ENCODE measurements around the gene UBR3.
A peak's percentile ranks its signal among the peaks of the same experiment; 100 is the strongest.

The UBR3 gene

GRCh38 chr2:170014769-170015168, 187.5 kb downstream of the UBR3 start:
- Histone ChIP-seq H3K27ac (ENCODE audit: poor library complexity, severe bottlenecking) (no peak overlapping the region), H3K27me3 (ENCODE audit: insufficient read depth, poor library complexity, severe bottlenecking) (no peaks in the 10 kb centered on the region), H3K4me1 (ENCODE audit: insufficient read depth, poor library complexity, severe bottlenecking) (no peaks in the 10 kb centered on the region), H3K9me3 (ENCODE audit: severe bottlenecking) (no peaks in the 10 kb centered on the region), H3K36me3 (ENCODE audit: low read depth) (no peaks in the 10 kb centered on the region), H3K4me3 (ENCODE audit: severe bottlenecking) (no peak overlapping the region)
- ATAC-seq (ENCODE audit: low read depth), result no peak
- no peak for TF ChIP-seq CTCF (IDR thresholded peaks at IDR 0.05; ENCODE audit: poor library complexity, severe bottlenecking)
- DNase-seq (ENCODE audit: low spot score), result no peak

- no peak overlapping the region for H3K4me3 ChIP-seq (ENCODE audit: severe bottlenecking)
- no peak overlapping the region for H3K27ac ChIP-seq (ENCODE audit: poor library complexity, severe bottlenecking)
Observed at GRCh38 chr2:170017860-170018532, 190.7 kb downstream of the UBR3 start.

GRCh38 chr2:170019060-170019805, 192.0 kb downstream of the UBR3 start:
- no peak for TF ChIP-seq CTCF (IDR thresholded peaks at IDR 0.05; ENCODE audit: poor library complexity, severe bottlenecking)
- ATAC-seq (ENCODE audit: low read depth), result no peak
- no peaks in the 10 kb centered on the region for H3K27me3 ChIP-seq (ENCODE audit: insufficient read depth, poor library complexity, severe bottlenecking)
- H3K36me3 ChIP-seq (ENCODE audit: low read depth), result no peaks in the 10 kb centered on the region
- no peaks in the 10 kb centered on the region for H3K9me3 ChIP-seq (ENCODE audit: severe bottlenecking)
- DNase-seq (ENCODE audit: low spot score), result no peak
- no peak overlapping the region for H3K27ac ChIP-seq (ENCODE audit: poor library complexity, severe bottlenecking)
- no peak overlapping the region for H3K4me3 ChIP-seq (ENCODE audit: severe bottlenecking)
- no peaks in the 10 kb centered on the region for H3K4me1 ChIP-seq (ENCODE audit: insufficient read depth, poor library complexity, severe bottlenecking)

More at GRCh38 chr2:170017860-170018532, 190.7 kb downstream of the UBR3 start:
- no peaks in the 10 kb centered on the region for H3K4me1 ChIP-seq (ENCODE audit: insufficient read depth, poor library complexity, severe bottlenecking)
- no peak for TF ChIP-seq CTCF (IDR thresholded peaks at IDR 0.05; ENCODE audit: poor library complexity, severe bottlenecking)
- DNase-seq (ENCODE audit: low spot score) (no peak), ATAC-seq (ENCODE audit: low read depth) (no peak)
- H3K9me3 ChIP-seq (ENCODE audit: severe bottlenecking), result no peaks in the 10 kb centered on the region
- no peaks in the 10 kb centered on the region for H3K36me3 ChIP-seq (ENCODE audit: low read depth)
- H3K27me3 ChIP-seq (ENCODE audit: insufficient read depth, poor library complexity, severe bottlenecking), result no peaks in the 10 kb centered on the region

- TF ChIP-seq CTCF (IDR thresholded peaks at IDR 0.05; ENCODE audit: poor library complexity, severe bottlenecking), result no peak
- no peak overlapping the region for H3K4me3 ChIP-seq (ENCODE audit: severe bottlenecking)
- no peak for ATAC-seq (ENCODE audit: low read depth)
- no peak overlapping the region for H3K27ac ChIP-seq (ENCODE audit: poor library complexity, severe bottlenecking)
- DNase-seq (ENCODE audit: low spot score), result no peak
- no peaks in the 10 kb centered on the region for H3K9me3 ChIP-seq (ENCODE audit: severe bottlenecking)
- H3K4me1 ChIP-seq (ENCODE audit: insufficient read depth, poor library complexity, severe bottlenecking), result no peaks in the 10 kb centered on the region
- H3K27me3 ChIP-seq (ENCODE audit: insufficient read depth, poor library complexity, severe bottlenecking), result no peaks in the 10 kb centered on the region
- H3K36me3 ChIP-seq (ENCODE audit: low read depth), result no peaks in the 10 kb centered on the region
Observed at GRCh38 chr2:170020777-170021176, 193.5 kb downstream of the UBR3 start.

GRCh38 chr2:170022692-170023091, 195.4 kb downstream of the UBR3 start:
- Histone ChIP-seq H3K27ac (ENCODE audit: poor library complexity, severe bottlenecking) (no peak overlapping the region), H3K4me1 (ENCODE audit: insufficient read depth, poor library complexity, severe bottlenecking) (no peaks in the 10 kb centered on the region), H3K27me3 (ENCODE audit: insufficient read depth, poor library complexity, severe bottlenecking) (no peaks in the 10 kb centered on the region), H3K4me3 (ENCODE audit: severe bottlenecking) (no peak overlapping the region), H3K9me3 (ENCODE audit: severe bottlenecking) (no peaks in the 10 kb centered on the region), H3K36me3 (ENCODE audit: low read depth) (no peaks in the 10 kb centered on the region)
- no peak for TF ChIP-seq CTCF (IDR thresholded peaks at IDR 0.05; ENCODE audit: poor library complexity, severe bottlenecking)
- peak; percentile 64 for ATAC-seq (ENCODE audit: low read depth)
- no peak for DNase-seq (ENCODE audit: low spot score)

All from RWPE2 (cell line).